Mononuclear cell (primary cell): ENCODE measurements around the gene FAM118B. TPM values are rescaled to one million over a fixed set of nuclear protein-coding genes. Genes with fewer than 3 reads are reported as not detected.
"Not testable (repeated sequence)": the region's sequence is repeated elsewhere in the genome, so short reads cannot be mapped to it uniquely, and the experiment has no call there.

Experiments used
- H3K27me3 ChIP-seq: 2 replicates; pipeline ENCODE4 v1.6.0; 2011; ENCODE audit warnings: low read length, control low read depth; ENCODE audit not compliant: insufficient read depth
- H3K4me1 ChIP-seq: 2 replicates; pipeline ENCODE4 v1.5.1; 2011; ENCODE audit warnings: mild to moderate bottlenecking, low read length, control low read depth; ENCODE audit not compliant: insufficient read depth
- H3K4me3 ChIP-seq: 2 replicates; pipeline ENCODE4 v1.5.1; 2011; ENCODE audit warnings: mild to moderate bottlenecking, low read length, moderate library complexity
- H3K9me3 ChIP-seq: 2 replicates; pipeline ENCODE4 v1.5.1; 2011; ENCODE audit warnings: low read depth, mild to moderate bottlenecking, control low read depth, low read length
- total RNA-seq: library from RNA; depleted of rRNA; stranded (reverse); fragments of >200 nt; gene quantifications from one replicate; pipeline ENCODE4 v1.2.3, GENCODE V29; 2012

Gene FAM118B
- total RNA-seq, 1 donor: 2.8 TPM

- Histone ChIP-seq H3K27me3 (no peaks in the 10 kb centered on the region), H3K4me3 (no peak overlapping the region), H3K4me1 (no peaks in the 10 kb centered on the region), H3K9me3 (no peaks in the 10 kb centered on the region)
Measured at GRCh38 chr11:126226334-126227084, 14.9 kb downstream of the FAM118B start.

GRCh38 chr11:126229858-126230540 lies 18.4 kb downstream of the FAM118B start:
- H3K4me1 ChIP-seq: no peaks in the 10 kb centered on the region
- H3K4me3 ChIP-seq: no peak overlapping the region
- H3K9me3 ChIP-seq: no peaks in the 10 kb centered on the region
- no peaks in the 10 kb centered on the region for H3K27me3 ChIP-seq

- Histone ChIP-seq H3K4me3 (no peak overlapping the region), H3K4me1 (no peaks in the 10 kb centered on the region), H3K9me3 (no peaks in the 10 kb centered on the region), H3K27me3 (no peaks in the 10 kb centered on the region)
Measured at GRCh38 chr11:126231725-126232459, 20.3 kb downstream of the FAM118B start.

- H3K9me3 ChIP-seq: no peaks in the 10 kb centered on the region
- H3K27me3 ChIP-seq: no peaks in the 10 kb centered on the region
- no peaks in the 10 kb centered on the region for H3K4me1 ChIP-seq
- H3K4me3 ChIP-seq: no peak overlapping the region
Measured at GRCh38 chr11:126232683-126233082, 21.1 kb downstream of the FAM118B start.

GRCh38 chr11:126233391-126233790 lies 21.8 kb downstream of the FAM118B start:
- Histone ChIP-seq H3K4me3 (no peak overlapping the region), H3K27me3 (no peaks in the 10 kb centered on the region), H3K4me1 (no peaks in the 10 kb centered on the region), H3K9me3 (no peaks in the 10 kb centered on the region)

- no peaks in the 10 kb centered on the region for H3K9me3 ChIP-seq
- no peaks in the 10 kb centered on the region for H3K4me1 ChIP-seq
- no peaks in the 10 kb centered on the region for H3K27me3 ChIP-seq
- no peak overlapping the region for H3K4me3 ChIP-seq
Measured at GRCh38 chr11:126246636-126247035, 35.1 kb downstream of the FAM118B start.

GRCh38 chr11:126253265-126253664 lies 41.7 kb downstream of the FAM118B start:
- no peaks in the 10 kb centered on the region for H3K9me3 ChIP-seq
- no peaks in the 10 kb centered on the region for H3K4me1 ChIP-seq
- H3K4me3 ChIP-seq: no peak overlapping the region
- no peaks in the 10 kb centered on the region for H3K27me3 ChIP-seq

- Histone ChIP-seq H3K4me3 (no peak overlapping the region), H3K9me3 (no peaks in the 10 kb centered on the region), H3K4me1 (no peaks in the 10 kb centered on the region), H3K27me3 (no peaks in the 10 kb centered on the region)
Measured at GRCh38 chr11:126254819-126255218, 43.2 kb downstream of the FAM118B start.

GRCh38 chr11:126255507-126255906 lies 43.9 kb downstream of the FAM118B start:
- H3K4me3 ChIP-seq, H3K4me1 ChIP-seq, H3K27me3 ChIP-seq, H3K9me3 ChIP-seq: not testable (repeated sequence)

- Histone ChIP-seq H3K4me1 (no peaks in the 10 kb centered on the region), H3K27me3 (no peaks in the 10 kb centered on the region), H3K4me3 (no peak overlapping the region), H3K9me3 (no peaks in the 10 kb centered on the region)
Measured at GRCh38 chr11:126256216-126256615, 44.6 kb downstream of the FAM118B start.

GRCh38 chr11:126257144-126257543 lies 45.6 kb downstream of the FAM118B start:
- no peaks in the 10 kb centered on the region for H3K9me3 ChIP-seq
- H3K27me3 ChIP-seq: no peaks in the 10 kb centered on the region
- no peaks in the 10 kb centered on the region for H3K4me1 ChIP-seq
- H3K4me3 ChIP-seq: no peak overlapping the region

- Histone ChIP-seq H3K4me1 (no peaks in the 10 kb centered on the region), H3K9me3 (no peaks in the 10 kb centered on the region), H3K4me3 (no peak overlapping the region)
Measured at GRCh38 chr11:126257764-126258163, 46.2 kb downstream of the FAM118B start.

GRCh38 chr11:126262216-126262615 lies 50.6 kb downstream of the FAM118B start:
- no peaks in the 10 kb centered on the region for H3K27me3 ChIP-seq
- no peaks in the 10 kb centered on the region for H3K9me3 ChIP-seq
- H3K4me3 ChIP-seq: no peak overlapping the region
- peaks cover under 1% of the 10 kb centered on the region for H3K4me1 ChIP-seq

More at GRCh38 chr11:126257764-126258163, 46.2 kb downstream of the FAM118B start:
- H3K27me3 ChIP-seq: no peaks in the 10 kb centered on the region

- Histone ChIP-seq H3K4me3 (no peak overlapping the region), H3K27me3 (no peaks in the 10 kb centered on the region), H3K4me1 (peaks cover 11% of the 10 kb centered on the region), H3K9me3 (no peaks in the 10 kb centered on the region)
Measured at GRCh38 chr11:126263489-126263888, 51.9 kb downstream of the FAM118B start.

GRCh38 chr11:126265811-126266210 lies 54.2 kb downstream of the FAM118B start:
- H3K4me3 ChIP-seq: no peak overlapping the region
- H3K4me1 ChIP-seq: peaks cover 18% of the 10 kb centered on the region
- no peaks in the 10 kb centered on the region for H3K9me3 ChIP-seq
- H3K27me3 ChIP-seq: no peaks in the 10 kb centered on the region
